Keratinocyte (primary cell): ENCODE results near the gene DPH6. TPM values are rescaled to one million over a fixed set of nuclear protein-coding genes. Genes with fewer than 3 reads are reported as not detected.

Source experiments
- DNase-seq: peaks from one replicate; pipeline ENCODE4 v3.0.0-alpha.2; 2011; ENCODE audit warnings: low read depth, missing footprints, low spot score
- FAIRE-seq: peaks from 2 replicates; lab custom pipeline; 2011; peaks lifted over from hg19 to GRCh38; lab: Jason Lieb, UNC
- H2AFZ ChIP-seq: 2 replicates; pipeline ENCODE4 v1.6.0; 2012; ENCODE audit warnings: low read length, control low read depth, inconsistent platforms; ENCODE audit not compliant: control insufficient read depth
- H3K27ac ChIP-seq: 2 replicates; pipeline ENCODE4 v1.5.1; 2011; ENCODE audit warnings: low read length; ENCODE audit not compliant: control insufficient read depth, insufficient read depth
- H3K27me3 ChIP-seq: 3 replicates; pipeline ENCODE4 v1.6.0; 2011; ENCODE audit warnings: low read length; ENCODE audit not compliant: control insufficient read depth, insufficient read depth; ENCODE audit errors: extremely low read depth
- H3K36me3 ChIP-seq, 2 experiments: 2 replicates in 1 of 2; 3 replicates in 1 of 2; pipeline ENCODE4 v1.5.1; 2011; ENCODE audit warnings: low read length in 2 of 2, mild to moderate bottlenecking in 1 of 2; ENCODE audit not compliant: control insufficient read depth in 2 of 2, insufficient read depth in 2 of 2; ENCODE audit errors: extremely low read depth in 1 of 2
- H3K4me1 ChIP-seq: 3 replicates; pipeline ENCODE4 v1.5.1; 2011; ENCODE audit warnings: low read length; ENCODE audit not compliant: control insufficient read depth, insufficient read depth; ENCODE audit errors: extremely low read depth
- H3K4me2 ChIP-seq: 3 replicates; pipeline ENCODE4 v1.6.0; 2011; ENCODE audit warnings: low read depth, low read length; ENCODE audit not compliant: control insufficient read depth, insufficient read depth; ENCODE audit errors: extremely low read depth
- H3K4me3 ChIP-seq, 3 experiments: fragments of 200-600 bp in 1 of 3; sonication (generic) in 1 of 3; 2 replicates in 2 of 3; 3 replicates in 1 of 3; pipeline ENCODE4 v1.5.1; 2011 to 2016; ENCODE audit warnings: low read length in 3 of 3, mild to moderate bottlenecking in 3 of 3, control low read depth in 2 of 3, inconsistent platforms in 1 of 3, low read depth in 1 of 3, mixed read lengths in 1 of 3, mixed run types in 1 of 3, moderate library complexity in 1 of 3; ENCODE audit not compliant: control insufficient read depth in 2 of 3, insufficient read depth in 2 of 3; ENCODE audit errors: extremely low read depth in 1 of 3
- H3K79me2 ChIP-seq: 2 replicates; pipeline ENCODE4 v1.6.0; 2012; ENCODE audit warnings: low read length; ENCODE audit not compliant: control insufficient read depth, insufficient read depth
- H3K9ac ChIP-seq: 3 replicates; pipeline ENCODE4 v1.6.0; 2011; ENCODE audit warnings: low read length; ENCODE audit not compliant: control insufficient read depth, insufficient read depth; ENCODE audit errors: extremely low read depth
- H3K9me1 ChIP-seq: 3 replicates; pipeline ENCODE4 v1.6.0; 2011; ENCODE audit warnings: low read length; ENCODE audit not compliant: control insufficient read depth, insufficient read depth; ENCODE audit errors: extremely low read depth
- H3K9me3 ChIP-seq: 2 replicates; pipeline ENCODE4 v1.5.1; 2012; ENCODE audit warnings: low read depth, low read length; ENCODE audit not compliant: control insufficient read depth
- H4K20me1 ChIP-seq: 3 replicates; pipeline ENCODE4 v1.6.0; 2011; ENCODE audit warnings: low read length; ENCODE audit not compliant: control insufficient read depth, insufficient read depth; ENCODE audit errors: extremely low read depth
- EZH2 ChIP-seq: IDR thresholded peaks from one replicate; pipeline ENCODE4 v1.6.1; 2012; ENCODE audit warnings: inconsistent platforms, mild to moderate bottlenecking, low read length, moderate library complexity
- dilution Hi-C: fragments of 300-500 bp; cut with MboI; formaldehyde crosslinking; loops from one replicate; pipeline ENCODE4 v1.7.0; 2020; ENCODE audit warnings: low sequenced_read_pairs; ENCODE audit not compliant: extremely low pct_ligation_motif_present
- polyA plus RNA-seq, 5 experiments: library from polyadenylated mRNA; depleted of rRNA in 3 of 5; stranded (reverse) in 3 of 5; stranded (forward) in 1 of 5; unstranded in 1 of 5; fragments of >200 nt; gene quantifications; 1 replicate in 1 of 5; 2 replicates in 3 of 5; 3 replicates in 1 of 5; pipeline versions ENCODE4 v1.2.1 to v1.2.3, GENCODE V29; 2011 to 2012; ENCODE audit warnings: missing spikeins in 2 of 5, low read depth in 1 of 5, low replicate concordance in 1 of 5
- TF ChIP-seq, protein P1 (sequence below), 3 experiments: IDR thresholded peaks in 1 of 3; conservative IDR thresholded peaks in 1 of 3; optimal IDR thresholded peaks in 1 of 3; 2 replicates in 2 of 3; 3 replicates in 1 of 3; pipeline versions ENCODE3 to v1.5.1; 2011; ENCODE audit warnings: low read length in 3 of 3, mild to moderate bottlenecking in 3 of 3, moderate library complexity in 2 of 3, control low read depth in 1 of 3, inconsistent platforms in 1 of 3; ENCODE audit not compliant: insufficient read depth in 2 of 3; ENCODE audit errors: extremely low read depth in 1 of 3

Gene DPH6
- polyA plus RNA-seq, 1 donor (not counting 4 experiments of a cell fraction or from before 2014, with no cell fraction given), result 13.6 TPM

DNA sequence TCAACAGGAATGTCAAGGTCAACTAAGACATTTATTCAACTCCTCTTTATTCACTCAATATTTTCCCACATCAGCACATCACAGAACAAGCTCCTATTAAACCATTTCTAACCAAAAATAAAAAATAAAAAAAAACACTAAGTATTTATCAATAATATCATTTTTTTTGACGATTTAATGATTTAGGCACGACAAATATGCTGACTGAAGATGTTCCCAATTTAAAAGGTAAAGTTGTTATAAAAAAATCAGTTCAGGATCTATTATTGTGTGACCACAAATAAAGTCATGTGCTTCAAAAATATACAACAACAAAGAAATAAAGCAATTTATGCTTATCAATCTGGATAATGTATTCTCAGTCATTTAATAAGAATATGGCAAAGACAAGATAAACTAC is 16.2 kb downstream of the DPH6 start:
- no peak for TF ChIP-seq EZH2
- TF ChIP-seq, protein P1, sequence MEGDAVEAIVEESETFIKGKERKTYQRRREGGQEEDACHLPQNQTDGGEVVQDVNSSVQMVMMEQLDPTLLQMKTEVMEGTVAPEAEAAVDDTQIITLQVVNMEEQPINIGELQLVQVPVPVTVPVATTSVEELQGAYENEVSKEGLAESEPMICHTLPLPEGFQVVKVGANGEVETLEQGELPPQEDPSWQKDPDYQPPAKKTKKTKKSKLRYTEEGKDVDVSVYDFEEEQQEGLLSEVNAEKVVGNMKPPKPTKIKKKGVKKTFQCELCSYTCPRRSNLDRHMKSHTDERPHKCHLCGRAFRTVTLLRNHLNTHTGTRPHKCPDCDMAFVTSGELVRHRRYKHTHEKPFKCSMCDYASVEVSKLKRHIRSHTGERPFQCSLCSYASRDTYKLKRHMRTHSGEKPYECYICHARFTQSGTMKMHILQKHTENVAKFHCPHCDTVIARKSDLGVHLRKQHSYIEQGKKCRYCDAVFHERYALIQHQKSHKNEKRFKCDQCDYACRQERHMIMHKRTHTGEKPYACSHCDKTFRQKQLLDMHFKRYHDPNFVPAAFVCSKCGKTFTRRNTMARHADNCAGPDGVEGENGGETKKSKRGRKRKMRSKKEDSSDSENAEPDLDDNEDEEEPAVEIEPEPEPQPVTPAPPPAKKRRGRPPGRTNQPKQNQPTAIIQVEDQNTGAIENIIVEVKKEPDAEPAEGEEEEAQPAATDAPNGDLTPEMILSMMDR (optimal IDR thresholded peaks at IDR 0.05 in 1 of 3, IDR thresholded peaks at IDR 0.05 in 1 of 3, conservative IDR thresholded peaks at IDR 0.05 in 1 of 3; ENCODE audit: extremely low read depth in 1 of 3, insufficient read depth in 2 of 3, low read length in 3 of 3), result no peak
- Histone ChIP-seq H3K9me1 (no peaks in the 10 kb centered on the region), H3K4me2 (no peak overlapping the region), H3K27ac (no peak overlapping the region), H3K9ac (no peak overlapping the region), H3K4me3 (no peak overlapping the region), H3K27me3 (no peaks in the 10 kb centered on the region), H2AFZ (no peak overlapping the region), H3K36me3 (no peaks in the 10 kb centered on the region), H3K9me3 (no peaks in the 10 kb centered on the region), H3K4me1 (no peaks in the 10 kb centered on the region), H3K79me2 (no peaks in the 10 kb centered on the region), H4K20me1 (no peaks in the 10 kb centered on the region)
- DNase-seq, result no peak
- no peak for FAIRE-seq
- dilution Hi-C loops, result no loop called here

GRCh38 chr15:35522061-35522460 is 23.9 kb downstream of the DPH6 start:
- H3K79me2 ChIP-seq, result no peaks in the 10 kb centered on the region
- no peak for DNase-seq
- no peaks in the 10 kb centered on the region for H3K27me3 ChIP-seq
- H3K9me1 ChIP-seq, result no peaks in the 10 kb centered on the region
- dilution Hi-C loops, result no loop called here
- H4K20me1 ChIP-seq, result no peaks in the 10 kb centered on the region
- FAIRE-seq, result no peak
- no peak overlapping the region for H3K4me2 ChIP-seq
- no peak overlapping the region for H2AFZ ChIP-seq
- no peaks in the 10 kb centered on the region for H3K4me1 ChIP-seq
- H3K9ac ChIP-seq, result no peak overlapping the region
- no peak overlapping the region for H3K4me3 ChIP-seq
- H3K9me3 ChIP-seq, result no peaks in the 10 kb centered on the region
- H3K36me3 ChIP-seq, result no peaks in the 10 kb centered on the region
- no peak overlapping the region for H3K27ac ChIP-seq
- no peak for TF ChIP-seq EZH2
- TF ChIP-seq, protein P1 (optimal IDR thresholded peaks at IDR 0.05 in 1 of 3, IDR thresholded peaks at IDR 0.05 in 1 of 3, conservative IDR thresholded peaks at IDR 0.05 in 1 of 3; ENCODE audit: extremely low read depth in 1 of 3, insufficient read depth in 2 of 3, low read length in 3 of 3), result no peak
